NCI-H2227 (cell line): ENCODE results near the gene CCDC88C.
A peak's percentile ranks its signal among the peaks of the same experiment; 100 is the strongest.

Experiments used
- DNase-seq: peaks from one replicate; lab custom pipeline; 2025; ENCODE audit not compliant: unreplicated experiment; lab: John Stamatoyannopoulos, UW

Gene CCDC88C

GRCh38 chr14:91329486-91330014, 88.1 kb downstream of the CCDC88C start:
- no peak for DNase-seq

- DNase-seq = no peak
These were observed 89.1 kb downstream of the CCDC88C start for GRCh38 chr14:91328313-91329050.

- DNase-seq = no peak
These were observed 89.8 kb downstream of the CCDC88C start for GRCh38 chr14:91327661-91328312.

GRCh38 chr14:91327250-91327595, 90.4 kb downstream of the CCDC88C start:
- DNase-seq = no peak

- no peak for DNase-seq
These were observed 90.9 kb downstream of the CCDC88C start for GRCh38 chr14:91326514-91327249.

- no peak for DNase-seq
These were observed 92.7 kb downstream of the CCDC88C start for GRCh38 chr14:91324606-91325575.

GRCh38 chr14:91323671-91324605, 93.7 kb downstream of the CCDC88C start:
- peak; percentile 78 for DNase-seq

GRCh38 chr14:91323031-91323430, 94.6 kb downstream of the CCDC88C start:
- no peak for DNase-seq

GRCh38 chr14:91322623-91323022, 95.0 kb downstream of the CCDC88C start:
- DNase-seq = no peak

GRCh38 chr14:91321131-91321530, 96.5 kb downstream of the CCDC88C start:
- no peak for DNase-seq

- no peak for DNase-seq
These were observed 97.4 kb downstream of the CCDC88C start for GRCh38 chr14:91320266-91320665.

- no peak for DNase-seq
These were observed 98.7 kb downstream of the CCDC88C start for GRCh38 chr14:91318911-91319310.

- no peak for DNase-seq
These were observed 100.0 kb downstream of the CCDC88C start for GRCh38 chr14:91317381-91318308.

- no peak for DNase-seq
These were observed 100.9 kb downstream of the CCDC88C start for GRCh38 chr14:91316761-91317160.

- no peak for DNase-seq
These were observed 101.8 kb downstream of the CCDC88C start for GRCh38 chr14:91315844-91316267.

GRCh38 chr14:91313852-91314251, 103.8 kb downstream of the CCDC88C start:
- DNase-seq = no peak

- no peak for DNase-seq
These were observed 104.3 kb downstream of the CCDC88C start for GRCh38 chr14:91313154-91313850.

GRCh38 chr14:91311284-91311662, 106.3 kb downstream of the CCDC88C start:
- no peak for DNase-seq
